Left ventricle myocardium inferior (tissue), 1 donor: ENCODE measurements around the gene YJEFN3. TPM values are rescaled to one million over a fixed set of nuclear protein-coding genes. Genes with fewer than 3 reads are reported as not detected.

ENCODE experiments used
- DNase-seq: peaks from one replicate; pipeline ENCODE4 v3.0.0-alpha.2; 2020
- H3K27ac ChIP-seq: fragments of 200-600 bp; replicated peaks from 2 replicates; pipeline ENCODE4 v1.8.0; 2021
- H3K27me3 ChIP-seq: fragments of 200-600 bp; 2 replicates; pipeline ENCODE4 v1.8.0; 2021; ENCODE audit warnings: low read depth
- H3K36me3 ChIP-seq: fragments of 200-600 bp; 2 replicates; pipeline ENCODE4 v1.8.0; 2021
- H3K4me1 ChIP-seq: fragments of 200-600 bp; 2 replicates; pipeline ENCODE4 v1.8.0; 2021
- H3K4me3 ChIP-seq: fragments of 200-600 bp; 2 replicates; pipeline ENCODE4 v1.8.0; 2021; ENCODE audit warnings: mild to moderate bottlenecking, moderate library complexity
- H3K9me3 ChIP-seq: fragments of 200-600 bp; replicated peaks from 2 replicates; pipeline ENCODE4 v1.8.0; 2021
- intact Hi-C: fragments of 100-400 bp; cut with micrococcal nuclease; formaldehyde crosslinking; loops from one replicate; pipeline ENCODE4 v1.11.0; 2022
- total RNA-seq: library from RNA; stranded (reverse); fragmentation: NEBNext Ultra II Directional; extraction: Animal tissue kit (Norgen Biotek cat#: 25700); gene quantifications from one replicate; pipeline ENCODE4 v1.2.1, GENCODE V29; 2021
- TF ChIP-seq, protein P1 (sequence below): fragments of 200-600 bp; IDR thresholded peaks from 2 replicates; pipeline ENCODE4 v1.8.0; 2021; ENCODE audit warnings: antibody characterized with exemption, mild to moderate bottlenecking, borderline replicate concordance
- donor health status: DM: no; HTN: yes; CAD: no; lungs with severe emphysema.

The YJEFN3 gene
- total RNA-seq, 1 donor from 2014 or later = 7.8 TPM

GRCh38 chr19:19568802-19569756 lies 40.4 kb downstream of the YJEFN3 start:
- intact Hi-C loops = no loop called here
- no peak for DNase-seq
- Histone ChIP-seq H3K27me3 (no peaks in the 10 kb centered on the region), H3K36me3 (no peaks in the 10 kb centered on the region), H3K27ac (no peak overlapping the region), H3K4me1 (no peaks in the 10 kb centered on the region), H3K9me3 (no peaks in the 10 kb centered on the region), H3K4me3 (no peak overlapping the region)
- TF ChIP-seq, protein P1, sequence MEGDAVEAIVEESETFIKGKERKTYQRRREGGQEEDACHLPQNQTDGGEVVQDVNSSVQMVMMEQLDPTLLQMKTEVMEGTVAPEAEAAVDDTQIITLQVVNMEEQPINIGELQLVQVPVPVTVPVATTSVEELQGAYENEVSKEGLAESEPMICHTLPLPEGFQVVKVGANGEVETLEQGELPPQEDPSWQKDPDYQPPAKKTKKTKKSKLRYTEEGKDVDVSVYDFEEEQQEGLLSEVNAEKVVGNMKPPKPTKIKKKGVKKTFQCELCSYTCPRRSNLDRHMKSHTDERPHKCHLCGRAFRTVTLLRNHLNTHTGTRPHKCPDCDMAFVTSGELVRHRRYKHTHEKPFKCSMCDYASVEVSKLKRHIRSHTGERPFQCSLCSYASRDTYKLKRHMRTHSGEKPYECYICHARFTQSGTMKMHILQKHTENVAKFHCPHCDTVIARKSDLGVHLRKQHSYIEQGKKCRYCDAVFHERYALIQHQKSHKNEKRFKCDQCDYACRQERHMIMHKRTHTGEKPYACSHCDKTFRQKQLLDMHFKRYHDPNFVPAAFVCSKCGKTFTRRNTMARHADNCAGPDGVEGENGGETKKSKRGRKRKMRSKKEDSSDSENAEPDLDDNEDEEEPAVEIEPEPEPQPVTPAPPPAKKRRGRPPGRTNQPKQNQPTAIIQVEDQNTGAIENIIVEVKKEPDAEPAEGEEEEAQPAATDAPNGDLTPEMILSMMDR = no peak

GRCh38 chr19:19570571-19570970 lies 41.9 kb downstream of the YJEFN3 start:
- Histone ChIP-seq H3K27me3 (no peaks in the 10 kb centered on the region), H3K4me3 (no peak overlapping the region), H3K27ac (no peak overlapping the region), H3K9me3 (no peaks in the 10 kb centered on the region), H3K36me3 (no peaks in the 10 kb centered on the region), H3K4me1 (no peaks in the 10 kb centered on the region)
- no peak for DNase-seq
- TF ChIP-seq, protein P1 = no peak
- intact Hi-C loops = no loop called here

- Histone ChIP-seq H3K4me3 (no peak overlapping the region), H3K27me3 (no peaks in the 10 kb centered on the region), H3K4me1 (no peaks in the 10 kb centered on the region), H3K27ac (no peak overlapping the region), H3K36me3 (no peaks in the 10 kb centered on the region), H3K9me3 (no peaks in the 10 kb centered on the region)
- DNase-seq = no peak
- TF ChIP-seq, protein P1 = no peak
- intact Hi-C loops = no loop called here
Measured at GRCh38 chr19:19571071-19571786, 42.5 kb downstream of the YJEFN3 start.

GRCh38 chr19:19575411-19575810 lies 46.7 kb downstream of the YJEFN3 start:
- H3K4me3 ChIP-seq = no peak overlapping the region
- intact Hi-C loops = no loop called here
- H3K4me1 ChIP-seq = no peaks in the 10 kb centered on the region
- no peaks in the 10 kb centered on the region for H3K27me3 ChIP-seq
- no peaks in the 10 kb centered on the region for H3K36me3 ChIP-seq
- no peaks in the 10 kb centered on the region for H3K9me3 ChIP-seq
- TF ChIP-seq, protein P1 = no peak
- H3K27ac ChIP-seq = no peak overlapping the region
- DNase-seq = no peak

DNA sequence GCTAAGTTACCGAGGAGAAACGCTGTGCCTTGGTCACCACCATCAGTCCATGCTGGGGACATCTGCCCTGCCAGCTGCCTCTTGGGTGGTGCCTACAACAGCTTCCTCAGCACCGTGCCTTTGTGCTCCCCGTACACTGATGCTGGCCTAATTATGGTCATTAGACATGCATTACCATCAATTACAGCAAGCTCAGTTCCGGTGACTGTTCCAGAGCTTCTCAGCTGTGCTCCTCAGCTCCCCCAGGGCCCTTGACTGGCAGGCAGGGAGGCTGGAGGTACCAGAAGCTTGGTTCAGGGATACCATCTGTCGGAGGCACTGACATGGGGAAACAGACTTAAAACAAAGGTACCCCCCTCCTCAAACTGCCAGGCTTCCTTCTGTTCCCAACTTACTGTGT lies 49.5 kb downstream of the YJEFN3 start:
- TF ChIP-seq, protein P1 = no peak

More for the DNA sequence above, 49.5 kb downstream of the YJEFN3 start:
- intact Hi-C loops = no loop called here
- Histone ChIP-seq H3K4me3 (no peak overlapping the region), H3K36me3 (no peaks in the 10 kb centered on the region), H3K27ac (no peak overlapping the region), H3K4me1 (no peaks in the 10 kb centered on the region), H3K9me3 (no peaks in the 10 kb centered on the region), H3K27me3 (no peaks in the 10 kb centered on the region)
- DNase-seq = no peak
